Calu3 (cell line): ENCODE results near the gene F10. TPM values are rescaled to one million over a fixed set of nuclear protein-coding genes. Genes with fewer than 3 reads are reported as not detected.

Experiments
- BruUV-seq: library from RNA; stranded (reverse); fragments of 400-500 nt; replicated peaks from 2 replicates; lab custom pipeline; 2021; lab: Mats Ljungman, UMichigan
- CTCF ChIA-PET: fragments of 300-600 bp; sonication (Branson Sonifier 250); formaldehyde crosslinking; loops from one replicate; lab custom pipeline; 2022; ENCODE audit warnings: antibody characterized with exemption; lab: Charles Lee
- DNase-seq: peaks from one replicate; pipeline ENCODE4 v3.0.0; 2022
- H3K27ac Mint-ChIP-seq: one replicate; pipeline ENCODE4 v1.8.0; 2022; ENCODE audit warnings: mixed read lengths; ENCODE audit not compliant: unreplicated experiment
- H3K27me3 Mint-ChIP-seq: one replicate; pipeline ENCODE4 v1.8.0; 2022; ENCODE audit warnings: mixed read lengths; ENCODE audit not compliant: unreplicated experiment
- H3K36me3 Mint-ChIP-seq: one replicate; pipeline ENCODE4 v1.8.0; 2022; ENCODE audit warnings: mild to moderate bottlenecking, moderate library complexity, mixed read lengths; ENCODE audit not compliant: insufficient read depth, unreplicated experiment
- H3K4me1 Mint-ChIP-seq: one replicate; pipeline ENCODE4 v1.8.0; 2022; ENCODE audit warnings: mild to moderate bottlenecking, low read depth, mixed read lengths; ENCODE audit not compliant: unreplicated experiment
- H3K4me3 Mint-ChIP-seq: one replicate; pipeline ENCODE4 v1.8.0; 2022; ENCODE audit warnings: mild to moderate bottlenecking, low read depth, moderate library complexity, mixed read lengths; ENCODE audit not compliant: unreplicated experiment
- H3K9me3 Mint-ChIP-seq: one replicate; pipeline ENCODE4 v1.8.0; 2022; ENCODE audit warnings: low read depth, mixed read lengths; ENCODE audit not compliant: unreplicated experiment
- intact Hi-C: fragments of 100-400 bp; cut with micrococcal nuclease; formaldehyde crosslinking; loops from one replicate; pipeline ENCODE4 v1.10.0; 2022; ENCODE audit not compliant: unreplicated experiment
- total RNA-seq: library from RNA; stranded (reverse); gene quantifications from 2 replicates; pipeline ENCODE4 v1.2.3, GENCODE V29; 2022
- TF ChIP-seq, protein P1 (sequence below): fragments of 200-600 bp; IDR thresholded peaks from one replicate; pipeline ENCODE4 v1.8.0; 2022; ENCODE audit warnings: antibody characterized with exemption; ENCODE audit not compliant: unreplicated experiment

F10 gene
- total RNA-seq, 1 experiment from 2014 or later, result not detected

DNA sequence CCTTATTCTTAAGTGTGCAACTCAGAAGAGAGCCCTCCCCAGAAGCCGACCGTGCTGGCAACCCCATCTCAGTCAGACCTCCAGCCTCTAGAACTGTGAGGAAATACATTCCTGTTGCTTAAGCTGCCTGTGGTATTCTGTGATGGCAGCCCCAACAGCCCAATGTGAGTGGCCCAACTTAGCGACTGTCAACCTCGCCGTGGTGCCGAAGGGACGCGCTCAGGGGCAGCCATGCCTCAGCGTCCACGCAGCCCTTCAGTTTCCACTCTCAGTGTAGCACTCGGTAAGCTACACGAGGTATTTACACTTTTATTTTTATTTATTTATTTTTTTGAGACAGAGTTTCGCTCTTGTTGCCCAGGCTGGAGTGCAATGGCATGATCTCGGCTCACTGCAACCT is 54.2 kb downstream of the F10 start:
- TF ChIP-seq, protein P1, sequence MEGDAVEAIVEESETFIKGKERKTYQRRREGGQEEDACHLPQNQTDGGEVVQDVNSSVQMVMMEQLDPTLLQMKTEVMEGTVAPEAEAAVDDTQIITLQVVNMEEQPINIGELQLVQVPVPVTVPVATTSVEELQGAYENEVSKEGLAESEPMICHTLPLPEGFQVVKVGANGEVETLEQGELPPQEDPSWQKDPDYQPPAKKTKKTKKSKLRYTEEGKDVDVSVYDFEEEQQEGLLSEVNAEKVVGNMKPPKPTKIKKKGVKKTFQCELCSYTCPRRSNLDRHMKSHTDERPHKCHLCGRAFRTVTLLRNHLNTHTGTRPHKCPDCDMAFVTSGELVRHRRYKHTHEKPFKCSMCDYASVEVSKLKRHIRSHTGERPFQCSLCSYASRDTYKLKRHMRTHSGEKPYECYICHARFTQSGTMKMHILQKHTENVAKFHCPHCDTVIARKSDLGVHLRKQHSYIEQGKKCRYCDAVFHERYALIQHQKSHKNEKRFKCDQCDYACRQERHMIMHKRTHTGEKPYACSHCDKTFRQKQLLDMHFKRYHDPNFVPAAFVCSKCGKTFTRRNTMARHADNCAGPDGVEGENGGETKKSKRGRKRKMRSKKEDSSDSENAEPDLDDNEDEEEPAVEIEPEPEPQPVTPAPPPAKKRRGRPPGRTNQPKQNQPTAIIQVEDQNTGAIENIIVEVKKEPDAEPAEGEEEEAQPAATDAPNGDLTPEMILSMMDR, result no peak
- intact Hi-C loops, result no loop called here
- H3K4me3 Mint-ChIP-seq, result no peak overlapping the region
- H3K27ac Mint-ChIP-seq, result no peak overlapping the region
- no peaks in the 10 kb centered on the region for H3K9me3 Mint-ChIP-seq
- CTCF ChIA-PET, result no interaction called here
- H3K27me3 Mint-ChIP-seq, result no peaks in the 10 kb centered on the region
- no TSS peak for BruUV-seq
- H3K4me1 Mint-ChIP-seq, result no peaks in the 10 kb centered on the region
- DNase-seq, result no peak
- H3K36me3 Mint-ChIP-seq, result peaks cover 10% of the 10 kb centered on the region

DNA sequence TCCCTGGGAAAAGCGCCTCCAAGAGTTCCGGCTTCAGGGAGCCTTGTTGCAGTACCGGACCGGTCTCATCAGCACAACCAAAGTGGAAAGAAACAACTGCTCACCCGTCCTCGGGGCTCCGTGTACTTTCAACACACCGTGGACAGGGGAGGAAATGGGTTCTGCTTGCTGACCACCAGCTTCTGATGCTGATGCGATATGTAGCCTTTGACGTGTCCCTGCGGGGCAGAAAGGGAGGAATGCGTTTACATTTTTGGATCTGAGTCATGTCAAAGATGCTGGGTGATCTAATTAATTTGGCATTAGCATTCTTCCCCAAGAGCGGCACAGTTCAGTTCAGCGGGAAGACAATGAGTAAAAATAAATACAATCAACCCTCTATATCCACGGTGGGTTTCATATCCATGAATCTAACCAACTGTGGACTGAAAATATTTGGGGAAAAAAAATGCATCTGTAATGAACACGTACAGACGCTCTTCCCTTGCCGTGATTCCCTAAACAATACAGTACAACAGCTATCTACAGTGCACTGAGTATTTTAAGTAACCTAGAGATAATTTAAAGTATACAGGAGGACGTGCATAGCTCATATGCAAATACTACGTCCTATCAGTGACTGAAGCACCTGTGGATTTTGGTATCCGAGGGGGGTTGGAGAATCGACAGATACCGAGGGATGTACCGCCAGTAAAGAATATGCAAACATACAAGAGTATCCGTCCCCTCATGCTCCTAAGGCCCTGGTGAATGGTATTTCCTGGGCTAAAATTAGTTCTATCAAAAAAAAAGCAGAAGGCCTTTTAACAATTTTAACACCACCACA is 55.7 kb downstream of the F10 start:
- Mint-ChIP-seq H3K27ac (no peak overlapping the region), H3K4me1 (no peaks in the 10 kb centered on the region), H3K36me3 (peaks cover 10% of the 10 kb centered on the region), H3K4me3 (no peak overlapping the region), H3K9me3 (no peaks in the 10 kb centered on the region), H3K27me3 (no peaks in the 10 kb centered on the region)
- no peak for DNase-seq
- TF ChIP-seq, protein P1, result no peak
- no TSS peak for BruUV-seq
- CTCF ChIA-PET, result no interaction called here
- intact Hi-C loops, result no loop called here

DNA sequence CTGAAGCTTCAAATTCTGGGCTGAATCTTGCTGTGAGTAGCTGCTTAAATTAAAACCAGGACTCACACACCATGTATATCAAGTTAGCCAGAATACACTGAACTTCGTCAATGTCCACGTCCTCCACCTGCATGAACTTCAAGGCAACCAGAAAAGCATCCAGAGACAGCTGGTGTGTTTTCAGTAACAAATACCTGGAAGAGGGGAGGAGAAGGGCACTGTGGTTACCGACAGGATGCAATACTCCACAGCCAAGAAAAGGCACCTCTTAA is 56.2 kb downstream of the F10 start:
- no peaks in the 10 kb centered on the region for H3K4me1 Mint-ChIP-seq
- no TSS peak for BruUV-seq
- no peak for DNase-seq
- H3K27me3 Mint-ChIP-seq, result no peaks in the 10 kb centered on the region
- intact Hi-C loops, result no loop called here
- no peak overlapping the region for H3K27ac Mint-ChIP-seq
- no peak overlapping the region for H3K4me3 Mint-ChIP-seq
- no peaks in the 10 kb centered on the region for H3K9me3 Mint-ChIP-seq
- peaks cover 10% of the 10 kb centered on the region for H3K36me3 Mint-ChIP-seq
- CTCF ChIA-PET, result no interaction called here
- TF ChIP-seq, protein P1, result no peak

DNA sequence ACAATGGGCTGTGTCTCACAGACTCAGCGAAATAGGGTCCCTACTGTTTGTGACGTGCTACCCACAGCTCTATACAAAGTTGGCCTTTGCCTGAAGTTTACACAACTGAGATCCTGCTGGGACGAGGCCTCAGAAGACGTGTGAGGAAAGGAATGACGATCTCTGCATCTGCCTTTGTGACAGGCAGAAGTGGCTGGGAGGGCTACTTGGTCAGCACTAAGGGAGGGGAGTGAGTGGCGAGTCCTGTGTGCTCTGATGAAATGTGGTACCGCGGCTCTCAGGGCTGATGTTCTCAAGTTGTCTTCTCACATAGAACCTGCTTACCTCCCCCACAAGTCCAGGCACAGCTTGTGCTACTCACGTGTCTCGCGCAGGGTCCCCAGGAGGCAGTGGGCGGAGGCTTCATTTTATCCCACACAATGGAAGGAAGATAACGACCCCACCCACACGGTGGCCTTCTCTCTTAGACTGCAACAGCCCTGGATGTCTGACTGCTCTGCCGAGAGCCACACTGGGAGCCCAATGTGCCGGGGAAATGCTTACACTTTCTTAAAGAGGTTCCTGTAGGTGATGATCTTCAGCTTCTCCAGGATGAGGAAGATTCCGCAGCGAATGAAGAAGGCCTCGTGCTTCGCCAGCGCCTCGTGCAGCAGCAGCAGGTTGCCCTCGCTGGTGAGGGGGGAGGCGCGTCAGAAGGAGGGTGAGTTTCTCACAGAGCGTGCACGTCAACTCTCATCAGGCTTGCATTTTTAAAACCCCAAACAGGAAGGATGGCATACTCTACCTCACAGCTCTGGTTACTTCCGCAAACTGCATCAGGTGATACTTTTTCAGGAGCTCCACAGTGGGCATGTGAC is 57.0 kb downstream of the F10 start:
- peaks cover 10% of the 10 kb centered on the region for H3K36me3 Mint-ChIP-seq
- CTCF ChIA-PET, result no interaction called here
- intact Hi-C loops, result no loop called here
- TF ChIP-seq, protein P1, result no peak
- no peaks in the 10 kb centered on the region for H3K9me3 Mint-ChIP-seq
- H3K27me3 Mint-ChIP-seq, result no peaks in the 10 kb centered on the region
- no TSS peak for BruUV-seq
- no peak overlapping the region for H3K27ac Mint-ChIP-seq
- H3K4me3 Mint-ChIP-seq, result no peak overlapping the region
- H3K4me1 Mint-ChIP-seq, result no peaks in the 10 kb centered on the region
- no peak for DNase-seq
